Keratinocyte (primary cell): Measurements from ENCODE around the gene VPS37B.

ENCODE experiments used
- CTCF ChIP-seq, 3 experiments: IDR thresholded peaks in 1 of 3; conservative IDR thresholded peaks in 1 of 3; optimal IDR thresholded peaks in 1 of 3; 2 replicates in 2 of 3; 3 replicates in 1 of 3; pipeline versions ENCODE3 to v1.5.1; 2011; ENCODE audit warnings: low read length in 3 of 3, mild to moderate bottlenecking in 3 of 3, moderate library complexity in 2 of 3, control low read depth in 1 of 3, inconsistent platforms in 1 of 3; ENCODE audit not compliant: insufficient read depth in 2 of 3; ENCODE audit errors: extremely low read depth in 1 of 3
- EZH2 ChIP-seq: IDR thresholded peaks from one replicate; pipeline ENCODE4 v1.6.1; 2012; ENCODE audit warnings: inconsistent platforms, mild to moderate bottlenecking, low read length, moderate library complexity

GRCh38 chr12:122918827-122919226, 22.9 kb upstream of the VPS37B start:
- no peak for TF ChIP-seq CTCF (optimal IDR thresholded peaks at IDR 0.05 in 1 of 3, IDR thresholded peaks at IDR 0.05 in 1 of 3, conservative IDR thresholded peaks at IDR 0.05 in 1 of 3; ENCODE audit: extremely low read depth in 1 of 3, insufficient read depth in 2 of 3, low read length in 3 of 3)
- TF ChIP-seq EZH2, result no peak
